NCI-H1417 treated with DMSO at 0.1 percent for 48 hours (cell line): ENCODE measurements around the gene GADD45GIP1.

Experiments
- DNase-seq: peaks from one replicate; lab custom pipeline; 2025; lab: John Stamatoyannopoulos, UW

Gene GADD45GIP1

GRCh38 chr19:12956446-12957388 lies at the start of gene GADD45GIP1:
TSS of gene GADD45GIP1 (minus strand) at chr19:12957223. CDS start at chr19:12957212, 11 bp downstream.
- no peak for DNase-seq

GRCh38 chr19:13005861-13006370 lies 48.9 kb upstream of the GADD45GIP1 start:
- DNase-seq = no peak

- no peak for DNase-seq
These were observed 48.2 kb upstream of the GADD45GIP1 start for GRCh38 chr19:13005253-13005652.

GRCh38 chr19:13004273-13004672 lies 47.2 kb upstream of the GADD45GIP1 start:
- DNase-seq = no peak

- no peak for DNase-seq
These were observed 46.1 kb upstream of the GADD45GIP1 start for GRCh38 chr19:13003081-13003480.

GRCh38 chr19:13002166-13002898 lies 45.3 kb upstream of the GADD45GIP1 start:
- no peak for DNase-seq

- no peak for DNase-seq
These were observed 44.6 kb upstream of the GADD45GIP1 start for GRCh38 chr19:13001502-13002165.

- no peak for DNase-seq
These were observed 44.1 kb upstream of the GADD45GIP1 start for GRCh38 chr19:13001166-13001501.

GRCh38 chr19:12997967-12998940 lies 41.2 kb upstream of the GADD45GIP1 start:
- no peak for DNase-seq

- DNase-seq = no peak
These were observed 40.4 kb upstream of the GADD45GIP1 start for GRCh38 chr19:12997179-12997966.

- no peak for DNase-seq
These were observed 39.5 kb upstream of the GADD45GIP1 start for GRCh38 chr19:12996406-12997094.

GRCh38 chr19:12995596-12996405 lies 38.8 kb upstream of the GADD45GIP1 start:
- DNase-seq = no peak

GRCh38 chr19:12994701-12995595 lies 37.9 kb upstream of the GADD45GIP1 start, which contains the start of gene NFIX:
TSS of gene NFIX (plus strand) at chr19:12995475. CDS start at chr19:12995838, 363 bp downstream.
- DNase-seq = no peak

GRCh38 chr19:12993562-12993961 lies 36.5 kb upstream of the GADD45GIP1 start:
- DNase-seq = no peak

- no peak for DNase-seq
These were observed 35.7 kb upstream of the GADD45GIP1 start for GRCh38 chr19:12992729-12993128.

GRCh38 chr19:12991296-12991695 lies 34.3 kb upstream of the GADD45GIP1 start:
- DNase-seq = no peak

GRCh38 chr19:12990853-12991252 lies 33.8 kb upstream of the GADD45GIP1 start:
- no peak for DNase-seq

- no peak for DNase-seq
These were observed 33.4 kb upstream of the GADD45GIP1 start for GRCh38 chr19:12990431-12990830.
